ENCODE data around the gene USP14.

USP14 gene

DNA sequence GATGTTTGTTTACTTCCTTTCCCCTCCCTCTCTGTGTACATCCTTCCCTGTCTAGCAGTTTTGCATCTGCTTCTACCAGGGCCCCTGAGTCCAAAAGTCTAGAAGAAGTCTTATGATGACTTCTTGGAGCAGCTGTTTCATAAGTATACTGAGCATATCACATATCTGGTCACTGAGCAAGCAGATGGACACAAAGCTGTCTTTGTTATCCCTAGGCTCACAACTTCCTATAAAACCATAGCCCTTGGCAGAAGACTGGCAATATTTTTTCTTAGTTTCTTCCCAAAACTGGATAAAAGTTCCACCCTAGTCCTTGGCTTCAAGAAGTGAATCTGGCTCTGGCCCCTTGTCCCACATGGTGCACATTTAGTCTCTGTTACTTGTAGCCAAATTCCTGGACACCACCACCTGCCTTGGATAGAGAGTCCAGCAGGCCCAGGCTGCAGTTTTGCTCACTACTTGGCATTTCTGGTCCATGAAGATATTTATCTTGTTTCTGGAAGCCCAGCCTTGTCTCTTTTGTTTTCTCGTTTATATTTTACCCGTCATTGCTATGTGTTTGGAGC lies 87.0 kb downstream of the USP14 start:
- Histone ChIP-seq H3K27me3 (ENCODE audit: control insufficient read depth, insufficient read depth, low read length) (no peaks in the 10 kb centered on the region), H3K36me3 (ENCODE audit: control insufficient read depth, low read depth, low read length) (peaks cover 56% of the 10 kb centered on the region), H3K9ac (ENCODE audit: low read length) (no peak overlapping the region), H3K27ac (ENCODE audit: low read length) (no peak overlapping the region), H3K4me1 (ENCODE audit: control insufficient read depth, low read depth, low read length) (no peaks in the 10 kb centered on the region), H3K9me3 (ENCODE audit: control insufficient read depth, low read depth, low read length) (no peaks in the 10 kb centered on the region), H3K4me3 (ENCODE audit: low read length) (no peak overlapping the region)

DNA sequence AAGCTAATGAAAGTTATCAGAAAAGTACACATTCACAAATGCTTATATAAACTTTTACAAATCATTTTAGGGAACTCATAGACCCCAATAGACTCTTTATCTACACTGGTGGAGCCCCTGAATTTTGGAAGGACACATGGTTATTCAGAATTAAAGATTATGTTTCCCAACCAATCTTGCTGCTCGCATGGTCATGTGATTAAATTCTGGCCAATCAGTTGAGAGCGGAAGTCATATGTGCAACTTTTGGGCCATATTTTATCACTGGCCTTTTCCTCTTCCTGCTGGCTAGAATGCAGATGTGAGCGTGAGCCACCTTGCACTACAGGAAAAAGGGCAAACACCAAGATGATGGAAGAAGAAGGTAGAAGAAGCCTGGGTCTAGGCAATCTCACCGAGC lies 89.7 kb downstream of the USP14 start:
- H3K27ac ChIP-seq (ENCODE audit: low read length): no peak overlapping the region
- H3K4me3 ChIP-seq (ENCODE audit: low read length): no peak overlapping the region
- no peaks in the 10 kb centered on the region for H3K4me1 ChIP-seq (ENCODE audit: control insufficient read depth, low read depth, low read length)
- H3K9me3 ChIP-seq (ENCODE audit: control insufficient read depth, low read depth, low read length): no peaks in the 10 kb centered on the region
- H3K9ac ChIP-seq (ENCODE audit: low read length): no peak overlapping the region
- peaks cover 69% of the 10 kb centered on the region for H3K36me3 ChIP-seq (ENCODE audit: control insufficient read depth, low read depth, low read length)
- no peaks in the 10 kb centered on the region for H3K27me3 ChIP-seq (ENCODE audit: control insufficient read depth, insufficient read depth, low read length)

DNA sequence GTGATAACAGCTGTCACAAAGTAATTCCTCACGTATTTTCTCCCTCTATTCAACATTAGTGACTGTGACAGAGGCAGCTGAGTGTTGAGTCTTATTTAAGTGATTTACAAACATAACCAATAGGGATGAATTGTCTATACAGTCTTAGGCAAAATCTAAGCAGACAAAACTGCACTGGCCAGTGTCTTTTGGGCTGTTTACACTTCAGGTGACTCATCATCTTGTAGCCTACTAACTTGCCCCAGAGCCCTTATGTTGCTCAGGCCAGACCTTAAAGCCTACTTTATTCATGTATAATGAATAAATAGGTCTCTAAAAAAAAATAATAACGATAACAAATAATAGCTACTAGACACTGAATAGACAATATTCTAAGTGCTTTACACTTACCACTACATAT lies 92.3 kb downstream of the USP14 start:
- H3K4me3 ChIP-seq (ENCODE audit: low read length): no peak overlapping the region
- H3K9ac ChIP-seq (ENCODE audit: low read length): no peak overlapping the region
- H3K9me3 ChIP-seq (ENCODE audit: control insufficient read depth, low read depth, low read length): no peaks in the 10 kb centered on the region
- H3K36me3 ChIP-seq (ENCODE audit: control insufficient read depth, low read depth, low read length): peaks cover 80% of the 10 kb centered on the region
- no peak overlapping the region for H3K27ac ChIP-seq (ENCODE audit: low read length)
- no peaks in the 10 kb centered on the region for H3K4me1 ChIP-seq (ENCODE audit: control insufficient read depth, low read depth, low read length)
- H3K27me3 ChIP-seq (ENCODE audit: control insufficient read depth, insufficient read depth, low read length): no peaks in the 10 kb centered on the region

DNA sequence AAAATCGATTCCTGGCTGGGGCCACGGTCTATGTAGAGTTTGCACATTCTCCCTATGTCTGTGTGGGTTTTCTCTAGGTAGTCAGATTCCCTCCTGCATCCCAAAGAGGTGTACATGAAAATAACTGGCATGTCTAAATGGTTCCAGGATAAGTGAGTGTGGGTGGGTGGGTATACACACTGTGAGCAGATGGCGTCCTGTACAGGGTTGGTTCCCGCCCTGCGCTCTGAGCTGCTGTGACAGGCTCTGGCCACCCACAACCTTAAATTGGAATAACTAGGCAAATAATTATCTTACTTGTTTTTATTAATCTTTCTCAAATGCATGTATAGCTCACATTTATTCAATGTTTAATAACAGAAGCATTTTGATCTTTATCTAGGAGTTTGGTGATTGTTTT lies 93.2 kb downstream of the USP14 start:
- Histone ChIP-seq H3K27ac (ENCODE audit: low read length) (no peak overlapping the region), H3K4me3 (ENCODE audit: low read length) (no peak overlapping the region), H3K9me3 (ENCODE audit: control insufficient read depth, low read depth, low read length) (no peaks in the 10 kb centered on the region), H3K4me1 (ENCODE audit: control insufficient read depth, low read depth, low read length) (no peaks in the 10 kb centered on the region), H3K36me3 (ENCODE audit: control insufficient read depth, low read depth, low read length) (peaks cover 81% of the 10 kb centered on the region), H3K9ac (ENCODE audit: low read length) (no peak overlapping the region), H3K27me3 (ENCODE audit: control insufficient read depth, insufficient read depth, low read length) (no peaks in the 10 kb centered on the region)

DNA sequence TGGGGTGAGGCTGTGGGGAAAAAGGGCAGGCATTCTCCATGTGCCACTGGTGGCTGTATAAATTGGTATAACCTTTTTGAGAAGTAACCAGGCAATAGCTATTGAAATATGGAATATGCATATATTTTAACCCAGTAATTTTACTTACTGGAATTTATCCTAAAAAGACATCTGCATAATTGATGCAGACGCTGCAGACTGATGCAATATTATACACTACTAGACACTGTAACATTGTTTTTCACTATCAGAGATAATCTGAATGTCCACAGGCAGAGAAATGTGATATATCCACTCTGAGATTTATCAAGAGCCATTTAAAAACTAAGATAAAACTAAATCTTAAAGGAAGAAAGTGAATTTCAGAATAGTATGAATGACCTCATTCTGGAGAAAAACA lies 94.8 kb downstream of the USP14 start:
- no peak overlapping the region for H3K4me3 ChIP-seq (ENCODE audit: low read length)
- H3K27me3 ChIP-seq (ENCODE audit: control insufficient read depth, insufficient read depth, low read length): no peaks in the 10 kb centered on the region
- H3K9ac ChIP-seq (ENCODE audit: low read length): no peak overlapping the region
- peaks cover 83% of the 10 kb centered on the region for H3K36me3 ChIP-seq (ENCODE audit: control insufficient read depth, low read depth, low read length)
- H3K27ac ChIP-seq (ENCODE audit: low read length): no peak overlapping the region
- no peaks in the 10 kb centered on the region for H3K9me3 ChIP-seq (ENCODE audit: control insufficient read depth, low read depth, low read length)
- no peaks in the 10 kb centered on the region for H3K4me1 ChIP-seq (ENCODE audit: control insufficient read depth, low read depth, low read length)

DNA sequence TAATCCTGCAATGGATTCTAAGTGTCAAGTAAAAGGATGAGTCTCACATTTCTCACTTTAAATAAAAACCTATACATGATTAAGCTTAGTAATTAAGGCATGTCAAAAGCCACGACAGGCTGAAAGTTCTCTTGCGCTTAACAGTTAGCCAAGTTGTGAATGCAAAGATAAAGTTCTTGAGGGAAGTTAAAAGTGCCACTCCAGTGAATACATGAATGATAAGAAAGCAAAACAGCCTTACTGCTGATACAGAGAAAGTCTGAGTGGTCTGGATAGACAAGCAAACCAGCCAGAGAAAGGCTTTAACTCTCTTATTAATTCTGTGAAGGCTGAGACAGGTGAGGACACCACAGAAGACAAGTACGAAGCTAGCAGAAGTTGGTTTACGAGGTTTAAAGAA lies 96.8 kb downstream of the USP14 start:
- no peaks in the 10 kb centered on the region for H3K4me1 ChIP-seq (ENCODE audit: control insufficient read depth, low read depth, low read length)

DNA sequence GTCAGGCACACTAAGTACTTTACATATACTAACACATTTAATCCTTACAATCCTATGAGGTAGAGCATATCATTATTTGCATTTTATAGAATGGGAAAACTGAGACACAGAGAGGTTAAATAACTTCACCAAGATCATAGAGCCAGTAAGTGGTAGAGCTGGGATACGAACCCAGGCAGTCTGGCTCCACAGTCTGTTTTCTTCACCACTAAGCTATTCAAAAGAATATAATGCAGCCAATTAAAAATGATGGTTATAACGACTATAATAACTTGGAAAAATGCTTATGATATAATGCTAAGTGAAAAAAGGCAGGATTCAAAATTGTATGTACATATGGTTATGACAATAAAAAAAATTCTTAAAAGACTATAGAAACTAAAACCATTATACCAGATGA lies 102.2 kb downstream of the USP14 start:
- Histone ChIP-seq H3K4me3 (ENCODE audit: low read length) (no peak overlapping the region), H3K9ac (ENCODE audit: low read length) (no peak overlapping the region), H3K9me3 (ENCODE audit: control insufficient read depth, low read depth, low read length) (no peaks in the 10 kb centered on the region), H3K36me3 (ENCODE audit: control insufficient read depth, low read depth, low read length) (peaks cover 95% of the 10 kb centered on the region), H3K4me1 (ENCODE audit: control insufficient read depth, low read depth, low read length) (no peaks in the 10 kb centered on the region), H3K27me3 (ENCODE audit: control insufficient read depth, insufficient read depth, low read length) (no peaks in the 10 kb centered on the region), H3K27ac (ENCODE audit: low read length) (no peak overlapping the region)

More for the DNA sequence above, 96.8 kb downstream of the USP14 start:
- Histone ChIP-seq H3K9me3 (ENCODE audit: control insufficient read depth, low read depth, low read length) (no peaks in the 10 kb centered on the region), H3K27me3 (ENCODE audit: control insufficient read depth, insufficient read depth, low read length) (no peaks in the 10 kb centered on the region), H3K4me3 (ENCODE audit: low read length) (no peak overlapping the region), H3K36me3 (ENCODE audit: control insufficient read depth, low read depth, low read length) (peaks cover 97% of the 10 kb centered on the region), H3K27ac (ENCODE audit: low read length) (no peak overlapping the region), H3K9ac (ENCODE audit: low read length) (no peak overlapping the region)

DNA sequence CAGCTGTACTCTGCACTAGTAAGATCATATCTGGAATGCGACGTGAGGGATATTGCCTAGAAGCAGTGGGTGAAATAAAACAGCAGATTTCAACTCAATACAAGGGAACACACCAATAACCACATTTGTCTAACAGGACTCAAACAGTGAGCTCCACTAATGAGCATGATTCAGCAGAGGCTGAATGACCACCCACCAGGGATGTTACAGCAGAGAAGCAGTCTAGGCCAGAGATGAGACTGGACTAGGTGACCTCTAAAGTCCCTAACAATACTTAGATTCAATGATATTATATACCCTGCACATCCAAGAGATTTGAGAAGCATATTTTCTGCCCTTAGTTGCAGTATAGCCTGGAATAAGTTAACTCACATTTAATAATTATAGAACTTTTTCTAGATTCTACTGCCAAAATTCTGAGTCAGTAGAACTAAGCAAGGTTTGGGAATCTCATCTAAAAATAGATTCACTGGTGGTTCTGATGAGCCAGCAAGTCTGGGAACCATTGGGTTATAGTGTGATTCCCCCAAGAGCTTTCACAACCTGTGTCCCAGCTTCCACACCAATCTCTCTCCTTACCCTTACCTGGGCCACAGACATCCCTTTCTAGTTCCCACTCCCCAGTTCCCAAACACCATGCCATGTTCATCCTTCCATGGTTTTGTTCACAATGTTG lies 103.2 kb downstream of the USP14 start:
- Histone ChIP-seq H3K4me3 (ENCODE audit: low read length) (no peak overlapping the region), H3K27ac (ENCODE audit: low read length) (no peak overlapping the region), H3K4me1 (ENCODE audit: control insufficient read depth, low read depth, low read length) (no peaks in the 10 kb centered on the region), H3K9me3 (ENCODE audit: control insufficient read depth, low read depth, low read length) (no peaks in the 10 kb centered on the region), H3K9ac (ENCODE audit: low read length) (no peak overlapping the region), H3K27me3 (ENCODE audit: control insufficient read depth, insufficient read depth, low read length) (no peaks in the 10 kb centered on the region), H3K36me3 (ENCODE audit: control insufficient read depth, low read depth, low read length) (peaks cover 85% of the 10 kb centered on the region)

Measured in iPS-18a (cell line).